ENCODE results near the gene S100A11. TPM values are rescaled to one million over a fixed set of nuclear protein-coding genes. Genes with fewer than 3 reads are reported as not detected.

S100A11 gene
- polyA plus RNA-seq, 3 donors = 1,184 to 3,364 (median 2,621) TPM

- H3K27me3 ChIP-seq (ENCODE audit: control insufficient read depth in 2 of 2, insufficient read depth in 2 of 2, low read length in 2 of 2) = no peaks in the 10 kb centered on the region
- Mint-ChIP-seq H3K27ac (no peak overlapping the region), H3K4me1 (peaks cover 8% of the 10 kb centered on the region), H3K36me3 (no peaks in the 10 kb centered on the region), H3K27me3 (ENCODE audit: low read depth in 3 of 3) (peaks cover 2 to 7% (median 2%) of the 10 kb centered on the region in 3 donors), H3K9me3 (no peaks in the 10 kb centered on the region), H3K4me3 (no peak overlapping the region)
- no peak for TF ChIP-seq CTCF (IDR thresholded peaks at IDR 0.05)
- no peaks in the 10 kb centered on the region for H3K36me3 ChIP-seq (replicated peaks in 1 of 2; ENCODE audit: control insufficient read depth in 1 of 2, insufficient read depth in 2 of 2, low read length in 2 of 2)
- H3K9ac ChIP-seq (ENCODE audit: insufficient read depth, low read length, poor library complexity, severe bottlenecking) = no peak overlapping the region
- DNase-seq = no peak
- no peak overlapping the region for H2AFZ ChIP-seq (ENCODE audit: insufficient read depth, low read depth, low read length, poor library complexity, severe bottlenecking)
- H4K20me1 ChIP-seq (ENCODE audit: insufficient read depth, low read length) = no peaks in the 10 kb centered on the region
- no peaks in the 10 kb centered on the region for H3K9me3 ChIP-seq (replicated peaks in 1 of 2; ENCODE audit: control insufficient read depth in 1 of 2, insufficient read depth in 1 of 2, low read length in 2 of 2)
- no peaks in the 10 kb centered on the region for H3K79me2 ChIP-seq (ENCODE audit: insufficient read depth, low read length)
- 91% methylated on average over 2 of the region's 3 CpGs for WGBS (ENCODE audit: insufficient coverage)
- no peak overlapping the region for H3K4me3 ChIP-seq (replicated peaks in 1 of 3; ENCODE audit: low read depth in 2 of 3, low read length in 3 of 3)
- H3K4me2 ChIP-seq (replicated peaks; ENCODE audit: extremely low read depth, low read length, poor library complexity, severe bottlenecking) = no peak overlapping the region
- H3K4me1 ChIP-seq (ENCODE audit: control insufficient read depth in 1 of 2, insufficient read depth in 2 of 2, low read length in 2 of 2) = peaks cover 0 to 4% of the 10 kb centered on the region in 2 donors
- intact Hi-C loops (cut with micrococcal nuclease) = no loop called here
- no peak overlapping the region for H3K27ac ChIP-seq (ENCODE audit: low read depth in 1 of 2, low read length in 2 of 2)
Measured at GRCh38 chr1:152022474-152022873, 14.3 kb downstream of the S100A11 start.

- H3K4me3 ChIP-seq (replicated peaks in 1 of 3; ENCODE audit: low read depth in 2 of 3, low read length in 3 of 3) = no peak overlapping the region
- H3K4me1 ChIP-seq (ENCODE audit: control insufficient read depth in 1 of 2, insufficient read depth in 2 of 2, low read length in 2 of 2) = peaks cover 0 to 4% of the 10 kb centered on the region in 2 donors
- no peak overlapping the region for H3K27ac ChIP-seq (ENCODE audit: low read depth in 1 of 2, low read length in 2 of 2)
- no peak for DNase-seq
- H3K27me3 ChIP-seq (ENCODE audit: control insufficient read depth in 2 of 2, insufficient read depth in 2 of 2, low read length in 2 of 2) = no peaks in the 10 kb centered on the region
- no peak overlapping the region for H3K9ac ChIP-seq (ENCODE audit: insufficient read depth, low read length, poor library complexity, severe bottlenecking)
- no peaks in the 10 kb centered on the region for H3K79me2 ChIP-seq (ENCODE audit: insufficient read depth, low read length)
- H3K27ac Mint-ChIP-seq = no peak overlapping the region
- no peaks in the 10 kb centered on the region for H4K20me1 ChIP-seq (ENCODE audit: insufficient read depth, low read length)
- no peaks in the 10 kb centered on the region for H3K9me3 Mint-ChIP-seq
- H3K27me3 Mint-ChIP-seq (ENCODE audit: low read depth in 3 of 3) = peaks cover 2 to 3% (median 2%) of the 10 kb centered on the region in 3 donors
- H3K4me3 Mint-ChIP-seq = no peak overlapping the region
- no peak overlapping the region for H3K4me2 ChIP-seq (replicated peaks; ENCODE audit: extremely low read depth, low read length, poor library complexity, severe bottlenecking)
- no peaks in the 10 kb centered on the region for H3K36me3 ChIP-seq (replicated peaks in 1 of 2; ENCODE audit: control insufficient read depth in 1 of 2, insufficient read depth in 2 of 2, low read length in 2 of 2)
- intact Hi-C loops (cut with micrococcal nuclease) = no loop called here
- no peaks in the 10 kb centered on the region for H3K36me3 Mint-ChIP-seq
- 93% methylated on average over 5 of the region's 7 CpGs for WGBS (ENCODE audit: insufficient coverage)
- H2AFZ ChIP-seq (ENCODE audit: insufficient read depth, low read depth, low read length, poor library complexity, severe bottlenecking) = no peak overlapping the region
- H3K4me1 Mint-ChIP-seq = peaks cover 8% of the 10 kb centered on the region
- no peaks in the 10 kb centered on the region for H3K9me3 ChIP-seq (replicated peaks in 1 of 2; ENCODE audit: control insufficient read depth in 1 of 2, insufficient read depth in 1 of 2, low read length in 2 of 2)
- TF ChIP-seq CTCF (IDR thresholded peaks at IDR 0.05) = no peak
Measured at GRCh38 chr1:152021569-152021968, 15.2 kb downstream of the S100A11 start.

Data from CD14-positive monocyte (primary cell).